OCI-LY1 (cell line): ENCODE results near the gene LTN1.

ENCODE experiments used
- H2AFZ ChIP-seq: fragments of 200-600 bp; sonication (generic), shearing (Covaris generic); 2 replicates; pipeline ENCODE4 v1.6.0; 2014; ENCODE audit warnings: antibody characterized with exemption, mild to moderate bottlenecking, low read length
- H3F3A ChIP-seq: fragments of 200-600 bp; sonication (generic), shearing (Covaris generic); 2 replicates; pipeline ENCODE4 v1.6.0; 2014; ENCODE audit warnings: mild to moderate bottlenecking, antibody characterized with exemption, low read length, moderate library complexity; ENCODE audit not compliant: insufficient read depth
- H3K27ac ChIP-seq: fragments of 200-600 bp; sonication (generic); 2 replicates; pipeline ENCODE4 v1.5.1; 2014; ENCODE audit warnings: low read length, mixed run types, mild to moderate bottlenecking, low read depth; ENCODE audit not compliant: poor library complexity, severe bottlenecking
- H3K27me3 ChIP-seq: fragments of 200-600 bp; sonication (generic); 2 replicates; pipeline ENCODE4 v1.6.0; 2014; ENCODE audit warnings: antibody characterized with exemption, mild to moderate bottlenecking, low read length, moderate library complexity; ENCODE audit not compliant: insufficient read depth
- H3K36me3 ChIP-seq: fragments of 200-600 bp; sonication (generic); 2 replicates; pipeline ENCODE4 v1.6.1; 2014; ENCODE audit warnings: mild to moderate bottlenecking, antibody characterized with exemption, low read length, moderate library complexity, mixed read lengths; ENCODE audit not compliant: insufficient read depth
- H3K4me1 ChIP-seq: fragments of 200-600 bp; sonication (generic); 2 replicates; pipeline ENCODE4 v1.5.1; 2014; ENCODE audit warnings: mild to moderate bottlenecking, low read length, moderate library complexity; ENCODE audit not compliant: insufficient read depth, severe bottlenecking
- H3K4me2 ChIP-seq: fragments of 200-600 bp; sonication (generic), shearing (Covaris generic); 2 replicates; pipeline ENCODE4 v1.6.1; 2014; ENCODE audit warnings: low read length
- H3K4me3 ChIP-seq: fragments of 200-600 bp; sonication (generic); 2 replicates; pipeline ENCODE4 v1.5.1; 2014; ENCODE audit warnings: low read length, low read depth, mild to moderate bottlenecking, mixed read lengths; ENCODE audit not compliant: poor library complexity, severe bottlenecking
- H3K79me2 ChIP-seq: fragments of 200-600 bp; shearing (Covaris generic); 2 replicates; pipeline ENCODE4 v1.6.1; 2016; ENCODE audit warnings: mixed run types, low read length, mixed read lengths; ENCODE audit not compliant: insufficient read depth
- H3K9ac ChIP-seq: fragments of 200-600 bp; sonication (generic), shearing (Covaris generic); 2 replicates; pipeline ENCODE4 v1.6.1; 2014; ENCODE audit warnings: mild to moderate bottlenecking, low read length, mixed read lengths
- H3K9me2 ChIP-seq: fragments of 200-600 bp; sonication (generic), shearing (Covaris generic); 2 replicates; pipeline ENCODE4 v1.6.1; 2014; ENCODE audit warnings: low read depth, mild to moderate bottlenecking, low read length, mixed read lengths
- H3K9me3 ChIP-seq: fragments of 200-600 bp; shearing (Covaris generic); 2 replicates; pipeline ENCODE4 v1.6.1; 2014; ENCODE audit warnings: low read length, mixed read lengths
- H4K20me1 ChIP-seq: fragments of 200-600 bp; sonication (generic), shearing (Covaris generic); 2 replicates; pipeline ENCODE4 v1.6.0; 2016; ENCODE audit warnings: mild to moderate bottlenecking, low read length; ENCODE audit not compliant: insufficient read depth
- EZH2 ChIP-seq: fragments of 200-600 bp; sonication (generic), shearing (Covaris generic); IDR thresholded peaks from 2 replicates; pipeline ENCODE4 v1.8.0; 2017; ENCODE audit warnings: borderline replicate concordance, mixed run types, mild to moderate bottlenecking, antibody characterized with exemption, low read length, moderate library complexity, mixed read lengths
- TF ChIP-seq, protein P1 (sequence below): fragments of 200-600 bp; sonication (generic), shearing (Covaris generic); IDR thresholded peaks from 2 replicates; pipeline ENCODE4 v1.5.1; 2017; ENCODE audit warnings: mild to moderate bottlenecking, antibody characterized with exemption, low read length, moderate library complexity, mixed read lengths

The LTN1 gene

DNA sequence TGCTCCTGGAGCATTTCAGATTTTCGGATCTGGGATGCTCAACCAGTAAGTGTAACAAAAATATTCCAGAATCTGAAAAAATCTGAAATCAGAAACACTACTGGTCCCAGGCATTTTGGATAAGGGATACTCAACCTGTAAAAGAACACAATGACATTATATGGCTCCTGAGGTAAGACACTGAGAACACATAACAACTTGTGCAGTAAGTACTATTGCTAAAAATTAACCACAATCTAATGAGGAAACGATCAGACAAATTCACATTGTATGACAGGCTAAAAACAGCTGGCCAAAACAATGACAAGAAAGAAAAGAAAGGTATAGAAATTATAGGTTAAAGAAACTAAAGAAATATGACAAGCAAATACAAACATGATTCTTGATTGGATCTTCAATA lies 54.9 kb downstream of the LTN1 start:
- Histone ChIP-seq H3K9me2 (no peaks in the 10 kb centered on the region), H3K9me3 (no peaks in the 10 kb centered on the region), H3K4me1 (no peaks in the 10 kb centered on the region), H3K36me3 (peaks cover 50% of the 10 kb centered on the region), H3K27me3 (no peaks in the 10 kb centered on the region), H3K4me3 (no peak overlapping the region), H4K20me1 (no peaks in the 10 kb centered on the region), H2AFZ (no peak overlapping the region), H3K79me2 (no peaks in the 10 kb centered on the region), H3K27ac (no peak overlapping the region), H3F3A (no peaks in the 10 kb centered on the region), H3K9ac (no peak overlapping the region), H3K4me2 (no peak overlapping the region)
- TF ChIP-seq, protein P1, sequence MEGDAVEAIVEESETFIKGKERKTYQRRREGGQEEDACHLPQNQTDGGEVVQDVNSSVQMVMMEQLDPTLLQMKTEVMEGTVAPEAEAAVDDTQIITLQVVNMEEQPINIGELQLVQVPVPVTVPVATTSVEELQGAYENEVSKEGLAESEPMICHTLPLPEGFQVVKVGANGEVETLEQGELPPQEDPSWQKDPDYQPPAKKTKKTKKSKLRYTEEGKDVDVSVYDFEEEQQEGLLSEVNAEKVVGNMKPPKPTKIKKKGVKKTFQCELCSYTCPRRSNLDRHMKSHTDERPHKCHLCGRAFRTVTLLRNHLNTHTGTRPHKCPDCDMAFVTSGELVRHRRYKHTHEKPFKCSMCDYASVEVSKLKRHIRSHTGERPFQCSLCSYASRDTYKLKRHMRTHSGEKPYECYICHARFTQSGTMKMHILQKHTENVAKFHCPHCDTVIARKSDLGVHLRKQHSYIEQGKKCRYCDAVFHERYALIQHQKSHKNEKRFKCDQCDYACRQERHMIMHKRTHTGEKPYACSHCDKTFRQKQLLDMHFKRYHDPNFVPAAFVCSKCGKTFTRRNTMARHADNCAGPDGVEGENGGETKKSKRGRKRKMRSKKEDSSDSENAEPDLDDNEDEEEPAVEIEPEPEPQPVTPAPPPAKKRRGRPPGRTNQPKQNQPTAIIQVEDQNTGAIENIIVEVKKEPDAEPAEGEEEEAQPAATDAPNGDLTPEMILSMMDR = no peak
- no peak for TF ChIP-seq EZH2

DNA sequence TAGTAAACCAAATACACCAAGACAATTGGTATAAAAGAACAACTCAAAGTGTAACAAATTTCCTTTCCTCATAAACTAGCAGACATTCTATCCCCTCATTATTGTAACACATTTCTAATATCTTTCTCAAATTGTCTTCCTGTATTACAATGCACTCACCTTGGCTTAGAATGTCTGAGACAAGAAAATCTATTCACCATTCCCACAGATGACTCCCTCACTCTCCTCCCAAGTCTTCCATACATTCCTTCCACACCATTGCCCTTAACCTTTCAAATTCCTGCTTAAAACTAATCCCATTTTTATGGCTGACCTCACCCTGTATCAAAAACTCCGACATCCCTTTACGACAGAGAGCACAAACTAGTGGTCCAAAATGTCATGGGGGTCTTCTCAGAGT lies 56.0 kb downstream of the LTN1 start:
- H3K9me2 ChIP-seq = no peaks in the 10 kb centered on the region
- no peaks in the 10 kb centered on the region for H3K27me3 ChIP-seq
- no peaks in the 10 kb centered on the region for H3F3A ChIP-seq
- H4K20me1 ChIP-seq = no peaks in the 10 kb centered on the region
- H3K36me3 ChIP-seq = peaks cover 49% of the 10 kb centered on the region
- no peaks in the 10 kb centered on the region for H3K4me1 ChIP-seq
- no peak overlapping the region for H3K4me3 ChIP-seq
- H2AFZ ChIP-seq = no peak overlapping the region
- H3K27ac ChIP-seq = no peak overlapping the region
- H3K4me2 ChIP-seq = no peak overlapping the region
- H3K9me3 ChIP-seq = no peaks in the 10 kb centered on the region
- no peaks in the 10 kb centered on the region for H3K79me2 ChIP-seq
- no peak overlapping the region for H3K9ac ChIP-seq
- TF ChIP-seq EZH2 = no peak
- TF ChIP-seq, protein P1 = no peak

DNA sequence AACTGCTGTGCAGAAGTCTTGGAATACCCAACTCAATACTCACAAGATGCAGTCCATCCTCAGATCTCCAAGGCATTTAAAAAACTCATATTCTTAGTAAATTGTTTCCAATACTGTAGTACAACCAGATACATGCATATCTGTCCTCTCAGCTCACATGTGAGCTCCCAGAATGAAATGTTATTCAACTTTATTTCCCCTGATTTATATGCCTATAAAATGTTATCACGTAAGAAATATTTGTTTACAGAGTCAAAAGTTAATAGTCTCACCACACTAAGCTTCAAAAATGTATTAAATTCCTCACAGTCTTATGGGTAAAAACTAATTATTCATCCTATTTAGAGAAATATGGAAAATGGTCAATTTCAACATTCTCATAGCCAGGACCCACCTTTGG lies 56.6 kb downstream of the LTN1 start:
- Histone ChIP-seq H3K79me2 (no peaks in the 10 kb centered on the region), H3K4me3 (no peak overlapping the region), H3K27ac (no peak overlapping the region), H3K9me3 (no peaks in the 10 kb centered on the region), H3F3A (no peaks in the 10 kb centered on the region), H3K9me2 (no peaks in the 10 kb centered on the region), H3K4me2 (no peak overlapping the region), H3K27me3 (no peaks in the 10 kb centered on the region), H4K20me1 (no peaks in the 10 kb centered on the region), H3K9ac (no peak overlapping the region), H2AFZ (no peak overlapping the region), H3K36me3 (peaks cover 48% of the 10 kb centered on the region), H3K4me1 (no peaks in the 10 kb centered on the region)
- no peak for TF ChIP-seq EZH2
- TF ChIP-seq, protein P1 = no peak
